ENCODE data around the gene ARMC6. TPM values are rescaled to one million over a fixed set of nuclear protein-coding genes. Genes with fewer than 3 reads are reported as not detected.

The ARMC6 gene
- total RNA-seq, 1 donor from 2014 or later = 32.8 TPM

DNA sequence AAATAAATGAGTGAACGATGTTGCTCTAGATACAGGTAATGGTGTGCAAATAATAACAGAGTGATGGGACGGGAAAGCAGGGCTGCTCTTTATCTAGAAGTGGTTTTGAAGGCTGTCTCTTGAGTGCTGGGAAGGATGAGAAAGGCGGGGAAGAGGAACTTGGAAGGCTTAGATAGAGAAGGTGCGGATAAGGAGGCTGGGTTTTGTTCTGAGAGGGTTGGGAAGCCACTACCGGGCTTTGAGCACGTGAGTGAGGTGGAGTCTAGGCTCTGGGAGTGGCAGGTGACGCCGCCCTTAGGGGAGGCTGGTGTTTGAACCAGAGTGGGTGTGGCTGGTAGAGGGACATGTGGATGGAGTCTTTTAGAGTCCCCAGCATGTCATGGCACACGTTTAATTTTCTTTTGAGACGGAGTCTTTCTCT, 811 bp downstream of the ARMC6 start:
- Mint-ChIP-seq H3K4me3 (ENCODE audit: unreplicated experiment) (peak overlapping the region; percentile 93), H3K9me3 (ENCODE audit: unreplicated experiment) (peaks cover 5% of the 10 kb centered on the region), H3K27me3 (ENCODE audit: unreplicated experiment) (peaks cover 2% of the 10 kb centered on the region), H3K4me1 (ENCODE audit: low read depth, unreplicated experiment) (peaks cover 3% of the 10 kb centered on the region), H3K36me3 (ENCODE audit: unreplicated experiment) (no peaks in the 10 kb centered on the region), H3K27ac (ENCODE audit: unreplicated experiment) (peak overlapping the region; percentile 62)
- TF ChIP-seq, protein P1, sequence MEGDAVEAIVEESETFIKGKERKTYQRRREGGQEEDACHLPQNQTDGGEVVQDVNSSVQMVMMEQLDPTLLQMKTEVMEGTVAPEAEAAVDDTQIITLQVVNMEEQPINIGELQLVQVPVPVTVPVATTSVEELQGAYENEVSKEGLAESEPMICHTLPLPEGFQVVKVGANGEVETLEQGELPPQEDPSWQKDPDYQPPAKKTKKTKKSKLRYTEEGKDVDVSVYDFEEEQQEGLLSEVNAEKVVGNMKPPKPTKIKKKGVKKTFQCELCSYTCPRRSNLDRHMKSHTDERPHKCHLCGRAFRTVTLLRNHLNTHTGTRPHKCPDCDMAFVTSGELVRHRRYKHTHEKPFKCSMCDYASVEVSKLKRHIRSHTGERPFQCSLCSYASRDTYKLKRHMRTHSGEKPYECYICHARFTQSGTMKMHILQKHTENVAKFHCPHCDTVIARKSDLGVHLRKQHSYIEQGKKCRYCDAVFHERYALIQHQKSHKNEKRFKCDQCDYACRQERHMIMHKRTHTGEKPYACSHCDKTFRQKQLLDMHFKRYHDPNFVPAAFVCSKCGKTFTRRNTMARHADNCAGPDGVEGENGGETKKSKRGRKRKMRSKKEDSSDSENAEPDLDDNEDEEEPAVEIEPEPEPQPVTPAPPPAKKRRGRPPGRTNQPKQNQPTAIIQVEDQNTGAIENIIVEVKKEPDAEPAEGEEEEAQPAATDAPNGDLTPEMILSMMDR (IDR thresholded peaks at IDR 0.05; ENCODE audit: partially characterized antibody, unreplicated experiment) = no peak
- DNase-seq = peak; percentile 62

DNA sequence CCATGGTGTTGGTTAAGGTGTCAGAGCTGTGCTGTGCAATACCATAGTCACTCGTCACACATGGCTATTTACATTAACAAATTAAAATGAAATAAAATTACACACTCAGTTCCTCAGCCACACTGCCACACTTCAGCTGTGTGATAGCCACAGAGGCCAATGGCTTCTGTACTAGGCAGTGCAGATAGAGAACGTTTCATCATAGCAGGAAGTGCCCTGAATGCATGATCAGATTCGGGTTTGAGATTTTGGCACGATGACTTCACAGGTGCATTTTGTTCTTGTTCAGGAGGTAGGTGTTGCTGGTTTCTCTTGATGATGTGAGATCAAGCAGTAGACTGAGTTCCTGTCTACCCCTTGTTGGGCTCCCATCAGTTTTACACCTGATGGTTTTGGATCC, 6.5 kb downstream of the ARMC6 start:
- TF ChIP-seq, protein P1 (IDR thresholded peaks at IDR 0.05; ENCODE audit: partially characterized antibody, unreplicated experiment) = no peak
- Mint-ChIP-seq H3K36me3 (ENCODE audit: unreplicated experiment) (no peaks in the 10 kb centered on the region), H3K4me1 (ENCODE audit: low read depth, unreplicated experiment) (no peaks in the 10 kb centered on the region), H3K9me3 (ENCODE audit: unreplicated experiment) (no peaks in the 10 kb centered on the region), H3K4me3 (ENCODE audit: unreplicated experiment) (no peak overlapping the region), H3K27ac (ENCODE audit: unreplicated experiment) (no peak overlapping the region), H3K27me3 (ENCODE audit: unreplicated experiment) (no peaks in the 10 kb centered on the region)
- DNase-seq = no peak

- TF ChIP-seq, protein P1 (IDR thresholded peaks at IDR 0.05; ENCODE audit: partially characterized antibody, unreplicated experiment) = no peak
- H3K27ac Mint-ChIP-seq (ENCODE audit: unreplicated experiment) = no peak overlapping the region
- DNase-seq = no peak
- H3K4me3 Mint-ChIP-seq (ENCODE audit: unreplicated experiment) = no peak overlapping the region
- no peaks in the 10 kb centered on the region for H3K27me3 Mint-ChIP-seq (ENCODE audit: unreplicated experiment)
- no peaks in the 10 kb centered on the region for H3K9me3 Mint-ChIP-seq (ENCODE audit: unreplicated experiment)
- H3K4me1 Mint-ChIP-seq (ENCODE audit: low read depth, unreplicated experiment) = no peaks in the 10 kb centered on the region
- H3K36me3 Mint-ChIP-seq (ENCODE audit: unreplicated experiment) = no peaks in the 10 kb centered on the region
Observed at GRCh38 chr19:19040417-19040816, 7.0 kb downstream of the ARMC6 start.

- no peak overlapping the region for H3K4me3 Mint-ChIP-seq (ENCODE audit: unreplicated experiment)
- no peaks in the 10 kb centered on the region for H3K36me3 Mint-ChIP-seq (ENCODE audit: unreplicated experiment)
- DNase-seq = no peak
Observed at GRCh38 chr19:19042732-19043280, 9.4 kb downstream of the ARMC6 start.

GRCh38 chr19:19043481-19043880, 10.1 kb downstream of the ARMC6 start:
- Mint-ChIP-seq H3K4me1 (ENCODE audit: low read depth, unreplicated experiment) (no peaks in the 10 kb centered on the region), H3K9me3 (ENCODE audit: unreplicated experiment) (no peaks in the 10 kb centered on the region), H3K27me3 (ENCODE audit: unreplicated experiment) (no peaks in the 10 kb centered on the region), H3K4me3 (ENCODE audit: unreplicated experiment) (no peak overlapping the region), H3K36me3 (ENCODE audit: unreplicated experiment) (no peaks in the 10 kb centered on the region), H3K27ac (ENCODE audit: unreplicated experiment) (no peak overlapping the region)
- no peak for DNase-seq
- TF ChIP-seq, protein P1 (IDR thresholded peaks at IDR 0.05; ENCODE audit: partially characterized antibody, unreplicated experiment) = no peak

More at GRCh38 chr19:19042732-19043280, 9.4 kb downstream of the ARMC6 start:
- Mint-ChIP-seq H3K9me3 (ENCODE audit: unreplicated experiment) (no peaks in the 10 kb centered on the region), H3K27ac (ENCODE audit: unreplicated experiment) (no peak overlapping the region), H3K4me1 (ENCODE audit: low read depth, unreplicated experiment) (no peaks in the 10 kb centered on the region), H3K27me3 (ENCODE audit: unreplicated experiment) (no peaks in the 10 kb centered on the region)
- TF ChIP-seq, protein P1 (IDR thresholded peaks at IDR 0.05; ENCODE audit: partially characterized antibody, unreplicated experiment) = no peak
